ENCODE measurements around the gene ABCC12.

DNA sequence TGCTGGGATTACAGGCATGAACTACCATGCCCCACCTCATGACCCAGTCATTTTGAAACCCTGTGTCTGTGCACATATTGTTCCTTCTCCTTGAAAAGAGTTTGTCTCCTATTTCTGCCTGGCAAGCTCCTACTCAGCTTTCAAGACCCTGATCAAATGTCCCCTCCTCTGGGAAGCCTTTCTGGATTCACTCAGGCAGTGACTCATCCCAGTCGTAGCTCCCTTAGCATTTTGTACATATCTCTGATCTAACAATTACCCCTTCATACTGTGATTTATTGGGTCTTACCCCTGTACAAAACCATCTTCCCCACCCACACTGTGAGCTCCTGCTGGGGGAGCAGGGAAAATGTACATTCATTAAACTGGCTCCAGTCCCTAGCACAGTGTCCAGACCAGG lies 18.1 kb upstream of the ABCC12 start:
- TF ChIP-seq POLR2AphosphoS5 (IDR thresholded peaks at IDR 0.05; ENCODE audit: borderline replicate concordance, low read depth, low read length) (no peak), EZH2 (IDR thresholded peaks at IDR 0.05) (no peak), FOXP2 (optimal IDR thresholded peaks at IDR 0.05; ENCODE audit: control extremely low read depth, extremely low read length, insufficient read depth) (no peak)
